Dedifferentiated amniotic fluid mesenchymal stem cell (primary cell): ENCODE measurements around the gene ZNF423.
"Not testable (repeated sequence)": the region's sequence is repeated elsewhere in the genome, so short reads cannot be mapped to it uniquely, and the experiment has no call there.

Experiments used
- DNase-seq: peaks from one replicate; pipeline ENCODE4 v3.0.0-alpha.2; 2016; ENCODE audit errors: extremely low spot score

Gene ZNF423

GRCh38 chr16:49696414-49697101 lies 159.4 kb downstream of the ZNF423 start:
- DNase-seq = no peak

- DNase-seq = no peak
These were observed 160.0 kb downstream of the ZNF423 start for GRCh38 chr16:49695782-49696413.

GRCh38 chr16:49693445-49693844 lies 162.5 kb downstream of the ZNF423 start:
- no peak for DNase-seq

GRCh38 chr16:49690778-49691177 lies 165.1 kb downstream of the ZNF423 start:
- DNase-seq = no peak

- no peak for DNase-seq
These were observed 167.7 kb downstream of the ZNF423 start for GRCh38 chr16:49688036-49688697.

- no peak for DNase-seq
These were observed 168.4 kb downstream of the ZNF423 start for GRCh38 chr16:49687476-49688002.

- DNase-seq = no peak
These were observed 171.2 kb downstream of the ZNF423 start for GRCh38 chr16:49684696-49685095.

- DNase-seq = no peak
These were observed 173.2 kb downstream of the ZNF423 start for GRCh38 chr16:49682577-49683165.

- DNase-seq = no peak
These were observed 174.6 kb downstream of the ZNF423 start for GRCh38 chr16:49681217-49681883.

GRCh38 chr16:49679095-49679494 lies 176.8 kb downstream of the ZNF423 start:
- DNase-seq = no peak

GRCh38 chr16:49677661-49678060 lies 178.3 kb downstream of the ZNF423 start:
- DNase-seq = not testable (repeated sequence)

GRCh38 chr16:49675413-49675812 lies 180.5 kb downstream of the ZNF423 start:
- no peak for DNase-seq

- no peak for DNase-seq
These were observed 180.9 kb downstream of the ZNF423 start for GRCh38 chr16:49674990-49675389.

- DNase-seq = no peak
These were observed 181.5 kb downstream of the ZNF423 start for GRCh38 chr16:49674351-49674851.

GRCh38 chr16:49673442-49673841 lies 182.5 kb downstream of the ZNF423 start:
- no peak for DNase-seq

GRCh38 chr16:49672753-49673152 lies 183.2 kb downstream of the ZNF423 start:
- DNase-seq = no peak

- no peak for DNase-seq
These were observed 184.6 kb downstream of the ZNF423 start for GRCh38 chr16:49671333-49671732.

- no peak for DNase-seq
These were observed 185.3 kb downstream of the ZNF423 start for GRCh38 chr16:49670627-49671026.

GRCh38 chr16:49665482-49666230 lies 190.3 kb downstream of the ZNF423 start:
- DNase-seq = no peak

- no peak for DNase-seq
These were observed 191.4 kb downstream of the ZNF423 start for GRCh38 chr16:49664221-49665215.
